Amniotic stem cell (primary cell): ENCODE data around the gene CLDN1.
A peak's percentile ranks its signal among the peaks of the same experiment; 100 is the strongest.

Experiments used
- DNase-seq: peaks from one replicate; lab custom pipeline; 2025; lab: John Stamatoyannopoulos, UW

Gene CLDN1, protein sequence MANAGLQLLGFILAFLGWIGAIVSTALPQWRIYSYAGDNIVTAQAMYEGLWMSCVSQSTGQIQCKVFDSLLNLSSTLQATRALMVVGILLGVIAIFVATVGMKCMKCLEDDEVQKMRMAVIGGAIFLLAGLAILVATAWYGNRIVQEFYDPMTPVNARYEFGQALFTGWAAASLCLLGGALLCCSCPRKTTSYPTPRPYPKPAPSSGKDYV

GRCh38 chr3:190321789-190322603, at the start of gene CLDN1:
Gene CLDN1, minus strand, starts transcription at chr3:190322446. Its CDS starts 240 bp downstream, at chr3:190322206.
- DNase-seq, result peak; percentile 66

GRCh38 chr3:190371152-190371551, 48.9 kb upstream of the CLDN1 start:
- no peak for DNase-seq

GRCh38 chr3:190370369-190370768, 48.1 kb upstream of the CLDN1 start:
- DNase-seq, result no peak

DNA sequence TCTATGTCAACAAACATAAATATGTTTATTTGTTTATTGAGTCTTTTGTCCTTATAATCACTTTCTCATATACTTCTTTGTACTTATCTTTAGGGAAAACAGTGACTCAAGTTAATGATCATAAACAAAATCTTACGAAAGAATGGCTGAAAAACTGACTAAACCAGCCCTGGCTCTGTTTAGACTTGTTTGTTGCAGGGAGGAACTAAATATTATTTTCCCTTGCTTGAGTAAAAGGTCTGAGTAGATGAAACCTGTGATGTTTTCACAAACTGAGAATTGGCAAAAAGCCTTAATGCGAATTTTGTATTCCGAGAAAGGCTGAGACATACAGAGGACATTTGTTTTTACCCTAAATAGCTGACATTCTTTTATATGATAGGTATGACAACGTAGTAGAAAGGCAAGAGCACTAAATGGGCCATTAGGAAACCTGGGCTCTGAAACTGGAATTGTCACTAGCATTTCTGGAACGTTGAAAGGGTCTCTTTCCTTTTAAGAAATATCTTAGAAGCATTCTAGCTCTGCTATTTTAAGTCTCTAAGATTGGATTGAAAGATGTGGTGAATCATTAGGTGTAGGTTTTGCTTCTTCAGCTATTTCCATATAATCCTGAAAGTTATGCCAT, 47.5 kb upstream of the CLDN1 start:
- no peak for DNase-seq

DNA sequence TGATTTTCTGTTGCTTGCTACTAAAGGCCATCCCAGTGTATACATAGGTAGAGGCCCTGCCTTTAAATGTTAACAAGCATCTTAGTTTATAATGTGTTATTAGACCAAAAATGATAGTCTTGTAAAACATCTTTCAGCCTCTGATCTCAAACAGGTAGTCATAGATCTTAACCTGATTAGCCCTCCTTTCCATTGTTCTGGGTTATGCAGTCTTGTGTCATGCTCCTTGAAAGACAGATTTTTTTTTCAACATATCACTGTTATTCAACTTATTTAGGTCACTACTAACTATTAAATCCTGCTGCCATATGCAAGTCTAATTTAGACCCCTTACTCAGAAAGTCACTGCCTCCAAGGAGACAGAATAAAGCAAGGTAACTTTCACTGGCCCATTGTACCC, 46.6 kb upstream of the CLDN1 start:
- no peak for DNase-seq

GRCh38 chr3:190366133-190366532, 43.9 kb upstream of the CLDN1 start:
- no peak for DNase-seq

DNA sequence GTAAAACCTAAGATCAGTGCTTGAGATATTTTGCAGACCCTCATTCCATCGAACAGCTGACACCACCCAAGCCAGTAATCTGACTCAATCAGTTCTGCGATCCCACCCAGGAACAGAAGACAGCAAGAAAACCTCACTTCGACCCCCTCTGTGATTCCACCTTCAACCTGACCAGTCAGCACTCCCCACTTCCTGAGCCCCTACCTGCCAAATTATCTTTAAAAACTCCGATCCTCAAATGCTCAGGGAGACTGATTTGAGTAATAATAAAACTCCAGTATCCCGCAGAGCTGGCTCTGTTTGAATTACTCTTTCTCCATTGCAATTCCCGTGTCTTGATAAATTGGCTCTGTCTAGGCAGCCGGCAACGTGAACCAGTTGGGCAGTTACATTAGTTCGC, 40.0 kb upstream of the CLDN1 start:
- DNase-seq, result no peak

DNA sequence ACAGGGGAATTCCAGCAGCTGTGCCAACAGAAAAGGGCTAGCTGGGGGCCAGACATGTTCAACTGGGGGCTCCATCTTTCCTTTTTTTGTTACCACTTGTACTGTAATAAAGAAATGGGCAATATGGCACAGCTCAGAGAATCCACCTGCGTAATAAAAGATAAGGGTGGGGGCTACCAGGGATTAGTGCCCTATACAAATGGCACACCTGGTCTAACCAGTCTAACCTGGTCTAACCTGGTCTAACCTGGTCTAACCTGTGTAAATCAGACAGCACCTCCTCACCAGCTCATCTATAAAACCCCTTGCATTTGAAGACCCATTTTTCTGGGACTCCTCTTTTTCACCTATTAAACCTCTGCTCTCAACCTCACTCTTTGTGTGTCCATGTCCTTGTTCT, 39.5 kb upstream of the CLDN1 start:
- no peak for DNase-seq

GRCh38 chr3:190360228-190360627, 38.0 kb upstream of the CLDN1 start:
- no peak for DNase-seq

DNA sequence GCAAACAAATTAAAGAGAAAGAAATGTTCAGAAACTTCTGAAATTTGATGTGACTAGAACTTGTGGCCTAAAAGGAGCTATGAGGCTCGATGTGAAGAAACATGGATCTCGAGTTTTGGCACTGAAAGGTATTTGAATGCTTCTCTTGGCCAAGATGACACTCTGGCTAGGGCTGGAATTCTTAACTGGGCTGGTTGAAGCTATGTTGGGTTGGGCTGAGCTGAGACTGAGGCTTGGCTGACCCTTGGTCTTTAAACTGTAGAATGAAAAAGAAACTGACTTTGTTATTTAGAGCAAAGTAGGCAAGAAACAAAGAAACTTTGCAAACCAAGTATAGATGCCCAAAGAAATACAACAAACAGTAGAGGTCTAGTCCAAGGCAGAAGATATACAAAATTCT, 37.6 kb upstream of the CLDN1 start:
- no peak for DNase-seq

GRCh38 chr3:190357468-190357867, 35.2 kb upstream of the CLDN1 start:
- no peak for DNase-seq

DNA sequence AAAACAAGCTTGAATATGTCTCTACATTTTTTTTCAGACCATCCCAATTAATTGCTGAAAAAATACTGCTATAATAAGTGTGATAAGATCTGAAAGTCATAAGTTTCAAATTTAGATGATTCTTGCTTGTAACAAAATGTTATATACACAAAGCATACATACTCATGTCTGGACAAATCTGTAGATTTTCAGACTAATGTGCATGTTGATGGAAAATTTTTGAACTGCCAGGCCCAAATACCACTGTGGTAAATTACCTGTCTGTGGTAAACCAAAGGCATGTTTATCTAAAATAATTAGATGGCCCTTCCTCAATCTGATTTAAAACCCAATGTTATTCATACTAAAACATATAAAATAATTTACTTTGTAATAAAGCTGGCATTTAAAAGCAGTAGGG, 34.0 kb upstream of the CLDN1 start:
- DNase-seq, result no peak

DNA sequence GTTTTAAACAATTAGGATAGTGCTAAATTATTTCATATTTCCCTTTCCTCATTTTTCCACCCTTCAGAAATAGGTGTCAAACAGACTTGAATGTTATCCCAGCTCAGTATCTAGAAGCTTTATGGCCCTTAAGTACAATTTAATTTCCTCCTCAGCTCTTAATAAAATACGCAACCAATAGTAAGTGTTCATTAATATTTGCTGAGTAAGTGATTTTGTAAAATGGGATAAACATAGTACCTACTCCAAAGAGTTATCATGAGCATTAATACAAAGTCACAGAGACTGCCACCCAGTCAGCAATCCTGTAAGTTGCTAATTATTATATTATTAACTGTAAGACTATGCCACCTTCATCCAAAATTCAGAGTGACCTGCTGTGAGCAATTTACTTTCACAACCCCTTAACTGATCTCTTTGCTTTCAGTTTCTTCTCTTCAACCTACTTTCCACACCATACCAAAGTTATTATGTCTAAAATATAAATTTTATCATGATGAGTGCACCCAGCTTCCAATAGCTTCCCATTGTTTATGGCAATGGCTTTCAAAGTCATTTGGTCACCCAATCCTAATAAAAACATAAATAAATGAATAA, 30.7 kb upstream of the CLDN1 start:
- no peak for DNase-seq

GRCh38 chr3:190346541-190346940, 24.3 kb upstream of the CLDN1 start:
- no peak for DNase-seq

GRCh38 chr3:190345878-190346277, 23.6 kb upstream of the CLDN1 start:
- DNase-seq, result no peak

DNA sequence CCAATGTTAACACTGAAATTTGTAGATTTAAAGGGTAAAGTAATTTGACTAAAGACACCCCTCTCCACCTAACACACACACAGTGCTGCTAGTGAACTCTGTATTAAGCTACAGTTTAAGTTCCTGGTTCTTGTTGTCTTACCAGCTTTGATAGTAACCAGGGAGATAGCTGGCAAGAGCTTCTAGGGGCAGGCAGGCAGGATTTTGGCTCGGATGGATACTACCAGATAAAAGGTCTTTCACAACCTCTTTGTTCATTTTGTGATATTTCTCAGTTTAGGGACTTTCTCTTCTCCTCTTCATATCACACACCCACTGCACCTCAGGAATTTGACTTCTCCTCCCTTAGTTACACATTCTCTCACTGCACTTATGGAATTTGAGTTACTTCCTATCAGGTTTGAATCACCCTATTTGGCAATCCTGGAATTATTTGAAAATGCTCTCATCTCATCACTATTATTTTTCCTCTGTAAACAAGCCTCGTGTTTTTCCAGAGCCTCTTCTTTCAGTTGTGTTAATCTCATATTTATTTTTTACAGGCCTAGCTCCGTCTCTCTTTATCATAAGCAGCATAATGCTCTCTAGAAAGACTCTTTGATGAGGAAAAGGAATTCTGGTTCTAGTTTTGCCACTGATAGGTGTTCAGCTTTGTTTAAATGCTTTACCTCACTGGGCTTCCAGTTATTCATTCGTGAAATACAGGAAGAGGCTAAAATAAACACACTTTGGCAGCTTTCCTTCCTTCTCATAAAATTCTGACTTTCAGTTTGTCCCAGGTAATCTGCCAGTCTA, 23.0 kb upstream of the CLDN1 start:
- peak; percentile 70 for DNase-seq

DNA sequence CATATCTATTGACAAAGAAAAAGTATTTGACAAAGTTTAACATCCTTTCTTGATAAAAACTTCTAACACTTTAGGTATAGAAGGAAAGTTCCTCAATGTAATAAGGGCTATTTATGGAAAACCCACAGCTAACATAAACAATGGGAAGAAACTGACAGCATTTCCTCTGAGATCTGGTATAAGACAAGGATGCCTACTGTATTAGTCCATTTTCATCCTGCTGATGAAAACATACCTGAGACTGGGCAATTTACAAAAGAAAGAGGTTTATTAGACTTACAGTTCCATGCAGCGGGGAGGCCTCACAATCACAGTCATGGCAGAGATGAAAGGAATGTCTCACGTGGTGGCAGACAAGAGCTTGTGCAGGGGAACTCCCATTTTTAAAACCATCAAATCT, 17.8 kb upstream of the CLDN1 start:
- no peak for DNase-seq

- no peak for DNase-seq
Measured at GRCh38 chr3:190339130-190339529, 16.9 kb upstream of the CLDN1 start.

DNA sequence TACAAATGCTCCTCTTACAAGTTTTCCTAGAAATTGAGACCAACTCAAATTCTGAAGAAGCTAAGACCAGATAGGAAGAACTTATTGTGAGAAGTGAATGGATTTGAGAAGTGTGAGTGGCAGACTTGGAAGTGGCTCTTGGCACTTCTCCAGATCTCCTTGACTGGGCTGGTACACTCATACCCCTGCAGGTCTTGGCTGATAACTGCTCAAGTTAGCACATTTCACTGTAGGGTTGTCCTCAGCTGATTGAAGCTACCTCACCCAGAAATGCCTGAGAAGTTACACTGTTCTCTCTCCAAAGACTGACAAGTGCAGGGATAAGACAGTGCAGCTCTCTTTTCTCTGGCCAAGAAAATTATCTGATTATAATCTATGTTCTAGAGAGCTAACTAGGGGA, 16.5 kb upstream of the CLDN1 start:
- no peak for DNase-seq

DNA sequence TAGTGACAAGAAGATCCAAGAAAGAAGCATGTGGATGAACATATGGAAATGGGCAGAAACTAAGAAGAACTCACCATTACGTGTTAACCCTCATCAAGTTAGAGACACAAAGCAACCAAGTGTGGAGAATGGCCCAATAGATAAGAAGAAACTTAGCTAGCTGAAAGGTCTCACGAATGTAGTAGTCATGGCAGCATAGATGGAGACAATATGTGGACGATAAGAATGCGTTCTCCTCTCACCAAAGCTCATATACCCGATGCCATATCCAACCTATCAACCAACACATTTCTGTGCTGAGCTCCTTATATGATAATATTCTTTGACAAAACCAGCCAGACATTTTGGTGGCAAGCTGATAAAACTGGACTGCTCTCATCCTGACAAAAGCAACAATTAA, 15.1 kb upstream of the CLDN1 start:
- no peak for DNase-seq

GRCh38 chr3:190336516-190337189, 14.4 kb upstream of the CLDN1 start:
- DNase-seq, result no peak
